ENCODE measurements around the gene B9D2.
"Not testable (repeated sequence)": the region's sequence is repeated elsewhere in the genome, so short reads cannot be mapped to it uniquely, and the experiment has no call there.

DNA sequence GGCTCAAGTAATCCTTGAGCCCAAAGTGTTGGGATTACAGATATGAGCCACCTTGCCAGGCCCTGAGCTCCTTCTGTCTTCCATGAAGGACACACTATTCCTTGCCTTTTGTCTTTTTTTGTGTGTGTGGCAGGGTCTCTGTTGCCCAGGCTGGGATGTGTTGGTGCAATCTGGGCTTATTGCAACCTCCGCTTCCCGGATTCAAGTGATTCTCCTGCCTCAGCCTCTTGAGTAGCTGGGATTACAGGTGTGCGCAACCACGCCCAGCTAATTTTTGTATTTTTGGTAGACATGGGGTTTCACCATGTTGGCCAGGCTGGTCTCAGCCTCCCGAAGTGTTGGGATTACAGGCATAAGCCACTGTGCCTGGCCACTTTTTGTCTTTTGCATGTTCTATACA is 44.9 kb upstream of the B9D2 start:
- TF ChIP-seq, protein P1, sequence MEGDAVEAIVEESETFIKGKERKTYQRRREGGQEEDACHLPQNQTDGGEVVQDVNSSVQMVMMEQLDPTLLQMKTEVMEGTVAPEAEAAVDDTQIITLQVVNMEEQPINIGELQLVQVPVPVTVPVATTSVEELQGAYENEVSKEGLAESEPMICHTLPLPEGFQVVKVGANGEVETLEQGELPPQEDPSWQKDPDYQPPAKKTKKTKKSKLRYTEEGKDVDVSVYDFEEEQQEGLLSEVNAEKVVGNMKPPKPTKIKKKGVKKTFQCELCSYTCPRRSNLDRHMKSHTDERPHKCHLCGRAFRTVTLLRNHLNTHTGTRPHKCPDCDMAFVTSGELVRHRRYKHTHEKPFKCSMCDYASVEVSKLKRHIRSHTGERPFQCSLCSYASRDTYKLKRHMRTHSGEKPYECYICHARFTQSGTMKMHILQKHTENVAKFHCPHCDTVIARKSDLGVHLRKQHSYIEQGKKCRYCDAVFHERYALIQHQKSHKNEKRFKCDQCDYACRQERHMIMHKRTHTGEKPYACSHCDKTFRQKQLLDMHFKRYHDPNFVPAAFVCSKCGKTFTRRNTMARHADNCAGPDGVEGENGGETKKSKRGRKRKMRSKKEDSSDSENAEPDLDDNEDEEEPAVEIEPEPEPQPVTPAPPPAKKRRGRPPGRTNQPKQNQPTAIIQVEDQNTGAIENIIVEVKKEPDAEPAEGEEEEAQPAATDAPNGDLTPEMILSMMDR (IDR thresholded peaks at IDR 0.05; ENCODE audit: insufficient read depth, low read depth, low read length), result not testable (repeated sequence)
- TF ChIP-seq EZH2 (IDR thresholded peaks at IDR 0.05; ENCODE audit: insufficient read depth, low read length), result not testable (repeated sequence)
